ENCODE data around the gene PYGB.
A peak's percentile ranks its signal among the peaks of the same experiment; 100 is the strongest.

Gene PYGB

GRCh38 chr20:25271486-25272222 is 23.8 kb downstream of the PYGB start:
- DNase-seq: no peak

GRCh38 chr20:25272223-25273000 is 24.5 kb downstream of the PYGB start:
- no peak for DNase-seq

- DNase-seq: no peak
Observed at GRCh38 chr20:25273046-25273445, 25.2 kb downstream of the PYGB start.

- no peak for DNase-seq
Observed at GRCh38 chr20:25273541-25274358, 25.9 kb downstream of the PYGB start.

- DNase-seq: no peak
Observed at GRCh38 chr20:25274481-25274880, 26.6 kb downstream of the PYGB start.

GRCh38 chr20:25274891-25275812 is 27.3 kb downstream of the PYGB start:
- no peak for DNase-seq

GRCh38 chr20:25275813-25276532 is 28.1 kb downstream of the PYGB start:
- DNase-seq: no peak

- DNase-seq: no peak
Observed at GRCh38 chr20:25276533-25277050, 28.7 kb downstream of the PYGB start.

GRCh38 chr20:25277051-25277801 is 29.3 kb downstream of the PYGB start:
- DNase-seq: peak in 1 of 2 experiments; percentile 46

GRCh38 chr20:25277941-25278521 is 30.1 kb downstream of the PYGB start:
- no peak for DNase-seq

GRCh38 chr20:25278636-25279361 is 30.9 kb downstream of the PYGB start:
- peak in 1 of 2 experiments; percentile 18 for DNase-seq

GRCh38 chr20:25279403-25279802 is 31.5 kb downstream of the PYGB start:
- no peak for DNase-seq

GRCh38 chr20:25280051-25280573 is 32.2 kb downstream of the PYGB start:
- peak; percentile 96 to 98 for DNase-seq

- DNase-seq: no peak
Observed at GRCh38 chr20:25280574-25281535, 33.0 kb downstream of the PYGB start.

GRCh38 chr20:25281541-25281991 is 33.7 kb downstream of the PYGB start:
- DNase-seq: peak; percentile 89 to 93

GRCh38 chr20:25282034-25282781 is 34.3 kb downstream of the PYGB start:
- DNase-seq: peak in 1 of 2 experiments; percentile 54

- no peak for DNase-seq
Observed at GRCh38 chr20:25282796-25283195, 34.9 kb downstream of the PYGB start.

Data from SHP77 (cell line).